Measurements from ENCODE around the gene MLLT10.

DNA sequence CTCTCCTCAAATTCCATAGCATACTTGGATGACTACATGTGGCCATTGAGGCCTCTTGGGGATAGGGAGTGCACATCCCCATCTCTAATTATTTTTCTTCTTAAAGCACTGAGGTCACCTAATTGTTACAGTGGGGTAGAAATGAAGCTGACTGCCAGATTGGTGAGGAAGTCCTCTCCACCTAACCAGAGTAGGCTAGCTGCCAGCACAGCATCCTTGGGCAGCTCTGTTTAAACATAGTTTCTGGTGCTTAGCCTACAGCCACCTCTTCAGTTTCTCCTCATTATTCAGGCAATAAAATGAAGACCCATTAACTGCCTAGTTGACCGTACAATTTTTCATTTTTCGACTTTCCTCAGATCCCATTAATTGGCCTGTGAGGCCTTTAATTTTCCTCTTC lies 104.6 kb downstream of the MLLT10 start:
- TF ChIP-seq, protein P1, sequence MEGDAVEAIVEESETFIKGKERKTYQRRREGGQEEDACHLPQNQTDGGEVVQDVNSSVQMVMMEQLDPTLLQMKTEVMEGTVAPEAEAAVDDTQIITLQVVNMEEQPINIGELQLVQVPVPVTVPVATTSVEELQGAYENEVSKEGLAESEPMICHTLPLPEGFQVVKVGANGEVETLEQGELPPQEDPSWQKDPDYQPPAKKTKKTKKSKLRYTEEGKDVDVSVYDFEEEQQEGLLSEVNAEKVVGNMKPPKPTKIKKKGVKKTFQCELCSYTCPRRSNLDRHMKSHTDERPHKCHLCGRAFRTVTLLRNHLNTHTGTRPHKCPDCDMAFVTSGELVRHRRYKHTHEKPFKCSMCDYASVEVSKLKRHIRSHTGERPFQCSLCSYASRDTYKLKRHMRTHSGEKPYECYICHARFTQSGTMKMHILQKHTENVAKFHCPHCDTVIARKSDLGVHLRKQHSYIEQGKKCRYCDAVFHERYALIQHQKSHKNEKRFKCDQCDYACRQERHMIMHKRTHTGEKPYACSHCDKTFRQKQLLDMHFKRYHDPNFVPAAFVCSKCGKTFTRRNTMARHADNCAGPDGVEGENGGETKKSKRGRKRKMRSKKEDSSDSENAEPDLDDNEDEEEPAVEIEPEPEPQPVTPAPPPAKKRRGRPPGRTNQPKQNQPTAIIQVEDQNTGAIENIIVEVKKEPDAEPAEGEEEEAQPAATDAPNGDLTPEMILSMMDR (conservative IDR thresholded peaks at IDR 0.05; ENCODE audit: low read depth, low read length) = no peak
- no peak for TF ChIP-seq EZH2 (IDR thresholded peaks at IDR 0.05; ENCODE audit: borderline replicate concordance, low read depth, low read length, poor library complexity, severe bottlenecking)
